Mononuclear cell (primary cell): ENCODE results near the gene MOB1B. TPM values are rescaled to one million over a fixed set of nuclear protein-coding genes. Genes with fewer than 3 reads are reported as not detected.
"Not testable (repeated sequence)": the region's sequence is repeated elsewhere in the genome, so short reads cannot be mapped to it uniquely, and the experiment has no call there.

ENCODE experiments used
- H3K27me3 ChIP-seq: 2 replicates; pipeline ENCODE4 v1.6.0; 2011; ENCODE audit warnings: low read length, control low read depth; ENCODE audit not compliant: insufficient read depth
- H3K4me1 ChIP-seq: 2 replicates; pipeline ENCODE4 v1.5.1; 2011; ENCODE audit warnings: mild to moderate bottlenecking, low read length, control low read depth; ENCODE audit not compliant: insufficient read depth
- H3K4me3 ChIP-seq: 2 replicates; pipeline ENCODE4 v1.5.1; 2011; ENCODE audit warnings: mild to moderate bottlenecking, low read length, moderate library complexity
- H3K9me3 ChIP-seq: 2 replicates; pipeline ENCODE4 v1.5.1; 2011; ENCODE audit warnings: low read depth, mild to moderate bottlenecking, control low read depth, low read length
- total RNA-seq: library from RNA; depleted of rRNA; stranded (reverse); fragments of >200 nt; gene quantifications from one replicate; pipeline ENCODE4 v1.2.3, GENCODE V29; 2012

Gene MOB1B
- total RNA-seq, 1 donor: 12.1 TPM

GRCh38 chr4:71001363-71001762 lies 99.2 kb downstream of the MOB1B start:
- peaks cover 55% of the 10 kb centered on the region for H3K4me1 ChIP-seq
- not testable (repeated sequence) for H3K4me3 ChIP-seq

GRCh38 chr4:71004281-71004851 lies 102.2 kb downstream of the MOB1B start:
- no peaks in the 10 kb centered on the region for H3K27me3 ChIP-seq
- no peaks in the 10 kb centered on the region for H3K9me3 ChIP-seq
- peaks cover 39% of the 10 kb centered on the region for H3K4me1 ChIP-seq
- H3K4me3 ChIP-seq: no peak overlapping the region

More at GRCh38 chr4:71001363-71001762, 99.2 kb downstream of the MOB1B start:
- not testable (repeated sequence) for H3K27me3 ChIP-seq, H3K9me3 ChIP-seq

- H3K27me3 ChIP-seq, H3K4me3 ChIP-seq, H3K9me3 ChIP-seq: not testable (repeated sequence)
- H3K4me1 ChIP-seq: peaks cover 44% of the 10 kb centered on the region
Observed at GRCh38 chr4:71005025-71005424, 102.9 kb downstream of the MOB1B start.

GRCh38 chr4:71006203-71006907 lies 104.2 kb downstream of the MOB1B start:
- no peaks in the 10 kb centered on the region for H3K9me3 ChIP-seq
- no peaks in the 10 kb centered on the region for H3K27me3 ChIP-seq
- H3K4me1 ChIP-seq: peaks cover 44% of the 10 kb centered on the region
- no peak overlapping the region for H3K4me3 ChIP-seq

GRCh38 chr4:71008196-71008595 lies 106.0 kb downstream of the MOB1B start:
- Histone ChIP-seq H3K9me3 (no peaks in the 10 kb centered on the region), H3K4me3 (no peak overlapping the region), H3K4me1 (peaks cover 41% of the 10 kb centered on the region), H3K27me3 (no peaks in the 10 kb centered on the region)

- Histone ChIP-seq H3K9me3 (no peaks in the 10 kb centered on the region), H3K4me1 (peaks cover 32% of the 10 kb centered on the region), H3K4me3 (no peak overlapping the region), H3K27me3 (no peaks in the 10 kb centered on the region)
Observed at GRCh38 chr4:71009086-71009485, 106.9 kb downstream of the MOB1B start.

- no peak overlapping the region for H3K4me3 ChIP-seq
- peaks cover 23% of the 10 kb centered on the region for H3K4me1 ChIP-seq
- H3K9me3 ChIP-seq: no peaks in the 10 kb centered on the region
- no peaks in the 10 kb centered on the region for H3K27me3 ChIP-seq
Observed at GRCh38 chr4:71009890-71010588, 107.9 kb downstream of the MOB1B start.

GRCh38 chr4:71011451-71011850 lies 109.3 kb downstream of the MOB1B start:
- no peaks in the 10 kb centered on the region for H3K9me3 ChIP-seq
- no peaks in the 10 kb centered on the region for H3K27me3 ChIP-seq
- no peak overlapping the region for H3K4me3 ChIP-seq
- peaks cover 8% of the 10 kb centered on the region for H3K4me1 ChIP-seq

GRCh38 chr4:71017391-71017790 lies 115.2 kb downstream of the MOB1B start:
- H3K4me3 ChIP-seq, H3K4me1 ChIP-seq, H3K9me3 ChIP-seq, H3K27me3 ChIP-seq: not testable (repeated sequence)

GRCh38 chr4:71020611-71021010 lies 118.4 kb downstream of the MOB1B start:
- Histone ChIP-seq H3K4me3 (no peak overlapping the region), H3K9me3 (no peaks in the 10 kb centered on the region), H3K27me3 (no peaks in the 10 kb centered on the region), H3K4me1 (no peaks in the 10 kb centered on the region)

- H3K9me3 ChIP-seq: no peaks in the 10 kb centered on the region
- H3K4me1 ChIP-seq: no peaks in the 10 kb centered on the region
- no peaks in the 10 kb centered on the region for H3K27me3 ChIP-seq
- no peak overlapping the region for H3K4me3 ChIP-seq
Observed at GRCh38 chr4:71025654-71026053, 123.5 kb downstream of the MOB1B start.

GRCh38 chr4:71026086-71026485 lies 123.9 kb downstream of the MOB1B start:
- no peaks in the 10 kb centered on the region for H3K4me1 ChIP-seq
- no peaks in the 10 kb centered on the region for H3K27me3 ChIP-seq
- no peaks in the 10 kb centered on the region for H3K9me3 ChIP-seq
- H3K4me3 ChIP-seq: no peak overlapping the region

- Histone ChIP-seq H3K4me3 (no peak overlapping the region), H3K4me1 (no peaks in the 10 kb centered on the region), H3K9me3 (no peaks in the 10 kb centered on the region), H3K27me3 (no peaks in the 10 kb centered on the region)
Observed at GRCh38 chr4:71027611-71028010, 125.4 kb downstream of the MOB1B start.

GRCh38 chr4:71029504-71029903 lies 127.3 kb downstream of the MOB1B start:
- no peaks in the 10 kb centered on the region for H3K9me3 ChIP-seq
- no peaks in the 10 kb centered on the region for H3K27me3 ChIP-seq

GRCh38 chr4:71032106-71032505 lies 129.9 kb downstream of the MOB1B start:
- H3K4me3 ChIP-seq, H3K9me3 ChIP-seq, H3K4me1 ChIP-seq, H3K27me3 ChIP-seq: not testable (repeated sequence)

More at GRCh38 chr4:71029504-71029903, 127.3 kb downstream of the MOB1B start:
- no peaks in the 10 kb centered on the region for H3K4me1 ChIP-seq
- H3K4me3 ChIP-seq: no peak overlapping the region
